ENCODE data around the gene IRX5.
A peak's percentile ranks its signal among the peaks of the same experiment; 100 is the strongest.

Gene IRX5

DNA sequence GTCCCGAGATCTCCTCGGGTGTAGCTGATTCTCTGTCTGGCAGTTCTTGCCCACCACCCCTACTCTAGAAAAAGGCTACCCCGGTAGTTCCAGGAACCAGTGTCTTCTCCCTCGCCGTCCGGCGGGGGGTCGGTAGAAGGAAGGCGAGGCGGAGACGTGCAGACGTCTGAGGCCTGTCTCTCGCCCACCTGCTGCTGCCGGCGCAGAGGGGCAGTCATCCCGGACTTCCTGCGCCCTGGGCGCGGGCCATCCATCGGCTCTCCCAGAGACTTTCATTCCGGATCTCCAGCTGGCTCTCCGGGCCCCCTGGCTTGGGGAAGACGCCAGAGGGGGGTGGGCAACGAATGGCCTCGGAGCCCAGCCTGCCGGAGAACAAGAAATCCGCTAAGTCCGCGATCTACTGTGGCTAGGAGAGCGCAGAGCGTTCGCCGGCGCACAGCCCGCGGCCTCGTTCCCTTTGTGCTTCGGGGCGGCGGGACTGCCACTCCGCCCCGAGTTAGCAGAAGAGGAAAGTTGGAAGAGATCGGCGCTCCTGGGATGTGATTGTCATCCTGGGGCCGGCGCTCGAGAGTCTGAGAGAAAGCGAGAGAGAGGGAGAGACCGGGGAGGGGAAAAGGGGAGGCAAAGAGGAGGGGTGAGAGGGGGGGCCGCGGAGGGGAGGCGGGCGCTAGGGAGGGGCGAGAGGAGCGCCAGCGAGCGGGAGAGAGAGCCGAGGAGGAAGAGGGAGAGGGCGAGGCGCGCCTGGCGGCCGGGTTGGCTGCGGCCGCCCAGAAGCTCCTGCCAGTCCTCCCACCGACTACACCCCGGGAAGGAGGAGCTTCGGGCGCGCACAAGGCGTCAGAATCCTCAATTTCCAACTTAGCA, at the start of gene IRX5:
Gene IRX5 (plus strand): TSS at position 861 of the 864 bp plus-strand sequence. CDS start 334 bp downstream, outside the sequence.
- peak; percentile 89 for DNase-seq (ENCODE audit: low spot score)

DNA sequence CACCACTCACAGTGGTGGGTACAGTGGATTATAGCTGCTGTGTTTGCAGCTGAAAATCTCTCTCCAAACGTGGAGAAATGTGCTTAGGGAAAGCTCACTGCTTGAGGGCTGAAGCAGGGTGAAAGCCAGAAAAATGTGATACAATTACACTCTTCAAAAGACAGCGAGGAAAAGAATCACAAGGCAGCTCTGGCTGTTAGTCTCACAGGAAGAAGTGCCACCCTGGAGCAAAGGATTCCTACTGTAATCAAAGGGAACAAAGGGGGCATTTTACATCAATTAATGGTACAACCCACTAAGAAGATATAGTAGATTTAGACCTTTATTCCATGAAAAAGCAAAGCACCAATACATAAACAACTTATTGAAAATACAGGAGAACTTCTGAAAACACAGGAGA, 48.1 kb upstream of the IRX5 start:
- no peak for DNase-seq (ENCODE audit: low spot score)

DNA sequence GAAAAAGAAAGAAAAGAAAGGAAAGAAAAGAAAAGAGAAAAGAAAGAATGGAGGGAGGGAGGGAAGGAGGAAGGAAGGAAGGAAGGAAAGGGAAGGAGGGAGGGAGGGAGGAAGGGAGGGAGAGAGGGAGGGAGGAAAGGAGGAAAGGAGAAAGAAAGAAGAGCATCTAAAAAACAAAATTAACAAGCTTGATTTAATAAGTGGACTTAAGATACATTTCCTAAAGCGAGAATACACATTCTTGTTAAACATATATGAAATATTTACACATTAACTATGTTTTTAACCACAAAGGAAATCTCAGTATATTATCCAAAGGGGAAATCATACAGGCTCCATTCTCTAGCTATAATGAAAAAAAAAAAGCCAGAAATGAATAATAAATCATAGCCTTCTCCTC, 47.3 kb upstream of the IRX5 start:
- DNase-seq (ENCODE audit: low spot score): no peak

DNA sequence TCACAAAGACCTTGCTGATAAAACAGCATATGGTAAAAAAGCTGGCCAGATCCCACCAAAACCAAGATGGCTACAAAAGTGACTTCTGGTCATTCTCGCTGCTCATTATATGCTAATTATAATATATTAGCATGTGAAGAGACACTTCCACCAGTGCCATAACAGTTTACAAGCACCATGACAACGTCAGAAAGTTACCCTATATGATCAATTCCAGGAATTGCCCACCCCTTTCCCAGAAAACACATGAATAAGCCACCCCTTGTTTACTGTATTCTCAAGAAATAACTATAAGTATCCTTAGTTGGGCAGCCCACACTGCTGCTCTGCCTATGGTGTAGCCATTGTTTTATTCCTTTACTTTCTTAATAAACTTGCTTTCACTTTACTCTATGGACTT, 44.6 kb upstream of the IRX5 start:
- no peak for DNase-seq (ENCODE audit: low spot score)

DNA sequence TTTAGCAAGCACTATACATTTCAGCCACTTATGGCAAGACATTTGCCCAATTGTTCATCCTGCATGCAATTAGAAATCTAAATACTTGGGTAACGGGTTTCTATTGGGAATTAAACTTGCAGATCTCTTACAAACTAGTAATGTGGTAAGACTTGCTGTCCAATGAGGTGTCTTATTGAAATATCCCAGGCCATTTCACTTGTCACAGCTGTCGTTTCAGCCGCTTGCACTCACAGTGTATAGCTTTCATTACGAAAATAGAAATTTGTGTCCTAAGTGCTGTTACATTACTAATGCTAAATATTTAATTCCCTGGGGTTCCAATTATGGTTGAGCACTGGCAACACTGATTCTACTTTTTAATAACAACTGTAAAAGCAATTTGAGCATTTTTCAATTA, 40.3 kb upstream of the IRX5 start:
- no peak for DNase-seq (ENCODE audit: low spot score)

DNA sequence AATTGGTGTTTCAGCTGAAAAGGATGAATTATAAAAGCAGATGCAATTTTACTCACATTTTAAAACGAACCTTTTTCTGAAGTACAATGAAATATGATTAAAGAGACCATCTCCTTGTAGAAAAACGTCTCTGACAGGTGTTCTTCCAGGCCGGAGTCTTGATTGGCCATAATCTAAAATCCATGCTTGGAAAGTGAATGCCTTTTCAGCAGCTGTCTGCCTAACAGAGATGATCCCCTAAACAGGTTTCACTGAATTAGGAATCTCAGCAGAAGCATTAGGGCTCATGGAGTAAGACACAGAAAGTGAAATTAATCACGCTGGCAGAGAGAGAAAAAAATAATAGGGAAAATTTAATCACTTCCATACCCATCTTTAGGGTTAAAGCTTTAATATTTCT, 39.3 kb upstream of the IRX5 start:
- DNase-seq (ENCODE audit: low spot score): no peak

DNA sequence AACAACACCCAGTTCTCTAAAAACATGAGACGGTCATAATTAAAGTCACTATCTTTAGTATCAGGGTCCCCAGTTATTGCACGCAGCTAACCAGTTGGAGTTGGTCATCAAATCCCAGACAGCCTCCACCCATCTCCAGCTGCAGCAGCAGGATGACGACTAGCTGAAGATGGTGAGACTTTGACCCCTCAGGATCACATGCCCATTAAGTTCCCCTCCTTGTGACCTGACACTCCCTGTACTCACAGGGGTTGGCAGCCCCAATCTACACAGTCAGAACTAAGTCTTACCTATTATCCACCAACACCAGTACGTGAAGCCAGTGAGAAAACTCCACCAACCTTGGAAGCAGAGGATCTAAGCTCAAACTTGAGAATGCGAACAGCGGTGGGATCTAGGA, 37.7 kb upstream of the IRX5 start:
- DNase-seq (ENCODE audit: low spot score): no peak

DNA sequence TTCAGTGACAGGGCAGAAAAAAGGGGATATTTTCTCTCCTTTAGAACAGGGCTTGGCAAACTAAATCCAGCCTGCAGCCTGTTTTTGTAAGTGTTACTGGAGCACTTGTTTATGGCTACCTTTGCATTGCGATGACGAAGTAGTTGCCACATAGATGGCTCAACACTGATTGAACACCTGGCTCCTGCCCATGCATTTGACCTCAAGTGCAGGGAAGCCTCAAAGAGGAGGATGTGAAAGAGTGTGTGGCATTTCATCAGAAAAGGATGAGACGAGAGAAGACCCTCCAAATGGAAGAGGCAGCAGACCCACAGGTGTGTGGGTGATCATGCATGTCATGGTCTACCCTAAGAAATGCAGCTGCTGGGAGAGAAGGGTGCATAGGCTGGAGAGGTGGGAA, 32.7 kb upstream of the IRX5 start:
- DNase-seq (ENCODE audit: low spot score): no peak

DNA sequence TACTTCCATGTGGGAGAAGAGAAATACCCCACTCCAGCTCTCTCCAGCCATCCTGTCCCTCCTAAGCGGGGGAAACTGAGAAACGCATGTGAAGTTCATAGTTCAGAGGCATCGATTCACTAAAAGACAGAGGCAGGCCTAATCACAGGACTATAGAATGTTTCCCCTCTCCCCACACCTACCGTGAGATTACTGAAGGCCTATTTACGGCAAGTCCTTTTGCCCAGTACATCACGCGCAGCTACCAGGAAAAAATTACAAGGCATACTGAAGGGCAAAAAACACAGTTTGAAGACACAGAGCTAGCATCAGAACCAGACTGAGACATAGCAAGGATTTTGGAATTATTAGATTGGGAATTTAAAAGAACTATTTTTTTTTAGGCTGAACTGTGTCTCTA, 29.1 kb upstream of the IRX5 start:
- DNase-seq (ENCODE audit: low spot score): no peak

DNA sequence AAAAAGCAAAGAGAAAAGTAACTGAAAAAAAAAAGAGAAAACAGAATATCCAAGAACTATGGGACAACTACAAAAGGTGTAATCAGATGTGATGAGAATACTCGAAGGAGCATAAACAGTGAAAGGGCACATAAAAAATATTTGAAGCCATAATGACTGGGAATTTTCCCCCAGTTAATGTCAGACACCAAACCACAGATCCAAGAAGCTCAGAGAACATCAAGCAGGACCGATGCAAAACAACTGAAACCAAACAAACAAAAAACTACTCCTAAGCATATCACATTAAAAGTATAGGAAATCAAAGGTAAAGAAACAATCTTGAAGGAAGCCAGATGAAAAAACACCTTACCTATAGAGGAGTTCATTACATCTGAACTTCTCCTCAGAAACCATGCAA, 27.6 kb upstream of the IRX5 start:
- no peak for DNase-seq (ENCODE audit: low spot score)

DNA sequence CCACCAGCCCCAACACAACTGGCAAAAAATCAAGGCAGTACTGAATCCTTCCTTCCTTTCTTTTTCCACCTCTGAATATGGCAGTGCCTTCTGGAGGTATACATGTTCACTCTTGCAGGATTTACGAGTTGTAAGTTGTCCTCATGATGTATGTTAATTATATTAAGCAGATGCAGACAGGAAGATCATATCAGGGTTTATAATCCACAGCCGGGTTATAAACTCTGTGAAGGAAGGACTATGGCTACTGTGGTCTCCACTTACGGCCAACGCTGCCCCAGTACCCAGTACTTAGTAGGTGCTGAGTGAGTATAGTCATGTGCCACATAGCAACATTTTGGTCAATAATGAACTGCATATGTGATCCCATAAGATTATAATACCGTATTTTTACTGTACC, 19.6 kb upstream of the IRX5 start:
- no peak for DNase-seq (ENCODE audit: low spot score)

DNA sequence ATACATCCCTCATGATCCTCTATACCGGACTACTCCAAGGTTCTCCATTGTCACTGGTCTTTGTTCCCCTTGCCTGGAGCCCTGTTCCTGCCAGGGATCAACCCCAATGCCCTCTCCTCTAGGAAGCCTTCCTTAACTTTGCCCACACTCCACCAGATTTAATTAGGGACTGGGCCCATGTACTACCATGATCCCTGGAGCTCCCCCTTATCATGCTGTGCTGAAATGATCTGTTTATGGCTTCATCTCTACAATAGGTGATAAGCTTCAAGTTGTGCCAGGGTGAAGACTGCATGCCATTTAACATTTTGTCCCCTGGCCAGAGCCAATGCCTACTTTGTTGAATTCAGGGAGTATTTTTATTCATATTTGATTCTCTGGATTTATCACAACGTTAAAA, 17.9 kb upstream of the IRX5 start:
- no peak for DNase-seq (ENCODE audit: low spot score)

DNA sequence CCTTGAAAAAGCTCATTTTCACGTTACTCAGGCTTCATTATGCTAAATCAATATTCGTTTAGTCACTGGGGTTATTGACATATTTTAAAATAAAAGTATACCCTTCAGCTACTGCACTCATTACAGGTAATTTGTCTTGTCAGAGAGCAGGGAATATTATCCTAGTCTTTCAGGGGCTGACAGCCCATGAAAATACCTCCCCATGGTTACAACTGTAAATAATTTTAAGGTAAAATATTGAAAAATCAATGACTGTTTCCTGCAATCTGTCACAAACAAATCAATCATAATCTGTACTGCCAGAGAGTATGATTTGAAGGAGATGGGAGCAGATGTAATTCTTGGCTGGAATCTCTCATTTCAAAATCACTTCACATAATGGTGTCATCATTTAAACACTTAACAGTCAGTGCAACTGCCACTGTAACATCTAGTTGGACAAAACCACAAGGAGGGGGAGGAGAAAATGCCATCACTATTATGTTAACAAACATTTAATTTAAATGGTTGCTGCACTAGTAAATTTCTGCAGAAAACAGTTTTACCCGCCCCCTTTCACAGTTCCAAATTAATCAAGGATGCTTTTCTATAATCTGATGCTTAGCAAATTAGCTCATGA, 9.3 kb upstream of the IRX5 start:
- DNase-seq (ENCODE audit: low spot score): no peak

DNA sequence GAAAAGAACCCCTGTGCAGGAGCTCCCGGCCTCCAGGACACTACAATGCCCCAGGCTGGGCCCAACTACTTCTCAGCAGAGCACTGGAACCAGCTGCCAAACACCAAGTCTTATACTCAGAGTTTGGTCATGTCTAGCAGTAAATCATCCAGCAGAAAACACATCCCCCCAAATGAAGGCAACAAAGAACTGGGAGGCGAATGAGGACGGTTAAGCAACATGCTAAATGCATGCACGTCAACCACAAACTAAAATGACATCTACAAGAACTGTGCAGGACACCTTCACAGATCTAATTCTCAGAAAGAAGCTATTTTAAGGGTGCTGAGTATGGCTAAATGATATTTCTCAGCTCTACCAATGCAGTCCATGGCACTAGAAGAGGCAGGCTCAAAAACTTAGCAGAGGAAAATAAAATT, 7.6 kb upstream of the IRX5 start:
- DNase-seq (ENCODE audit: low spot score): no peak

DNA sequence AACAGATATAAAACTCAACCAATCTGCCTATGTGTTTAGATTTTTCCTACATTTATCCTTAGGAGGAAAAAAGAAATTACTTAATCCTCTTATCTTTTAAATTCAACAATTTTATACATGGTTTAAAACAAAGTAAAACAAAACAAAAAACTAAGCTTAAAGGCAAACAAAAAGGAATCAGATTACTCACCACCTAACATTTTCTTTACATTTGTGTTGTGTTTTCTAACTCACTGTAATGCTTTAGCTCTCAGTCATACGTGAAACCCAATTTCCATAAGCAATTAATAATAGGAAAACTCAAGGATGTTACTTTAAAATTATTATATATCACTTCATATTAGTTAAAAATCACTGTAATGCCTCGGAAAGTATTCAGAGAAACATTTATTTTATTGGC, 6.7 kb upstream of the IRX5 start:
- no peak for DNase-seq (ENCODE audit: low spot score)

DNA sequence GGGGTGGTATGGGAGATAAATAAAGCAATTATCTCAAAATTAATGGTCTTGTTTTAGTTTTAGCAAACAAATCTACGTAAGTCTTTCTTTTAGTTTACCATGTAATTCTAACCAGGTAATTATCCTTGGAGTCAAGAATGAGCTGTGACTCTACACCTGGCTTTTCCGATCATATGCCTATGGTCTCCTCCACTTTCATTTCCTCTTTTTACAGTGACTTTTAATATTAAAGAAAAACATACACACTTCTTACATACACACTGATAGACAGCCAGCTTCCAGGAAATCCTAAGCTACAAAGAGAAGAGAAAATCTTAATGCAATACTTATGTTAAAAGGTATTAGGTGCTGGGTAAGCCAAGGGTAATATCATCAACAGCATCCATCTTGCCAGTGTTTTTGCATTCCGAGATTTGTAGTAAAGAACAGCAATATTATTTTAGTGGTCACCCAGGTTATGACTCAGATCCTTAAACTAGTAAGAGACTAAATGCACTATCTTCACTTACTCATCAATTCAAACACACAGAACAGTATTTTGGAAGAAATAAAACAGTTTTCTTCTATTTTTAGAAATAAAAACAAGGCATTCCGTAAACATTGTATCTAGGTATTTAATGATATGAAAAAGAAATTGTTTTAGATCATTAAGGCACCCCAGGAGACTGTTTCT, 4.4 kb upstream of the IRX5 start:
- DNase-seq (ENCODE audit: low spot score): peak; percentile 76

DNA sequence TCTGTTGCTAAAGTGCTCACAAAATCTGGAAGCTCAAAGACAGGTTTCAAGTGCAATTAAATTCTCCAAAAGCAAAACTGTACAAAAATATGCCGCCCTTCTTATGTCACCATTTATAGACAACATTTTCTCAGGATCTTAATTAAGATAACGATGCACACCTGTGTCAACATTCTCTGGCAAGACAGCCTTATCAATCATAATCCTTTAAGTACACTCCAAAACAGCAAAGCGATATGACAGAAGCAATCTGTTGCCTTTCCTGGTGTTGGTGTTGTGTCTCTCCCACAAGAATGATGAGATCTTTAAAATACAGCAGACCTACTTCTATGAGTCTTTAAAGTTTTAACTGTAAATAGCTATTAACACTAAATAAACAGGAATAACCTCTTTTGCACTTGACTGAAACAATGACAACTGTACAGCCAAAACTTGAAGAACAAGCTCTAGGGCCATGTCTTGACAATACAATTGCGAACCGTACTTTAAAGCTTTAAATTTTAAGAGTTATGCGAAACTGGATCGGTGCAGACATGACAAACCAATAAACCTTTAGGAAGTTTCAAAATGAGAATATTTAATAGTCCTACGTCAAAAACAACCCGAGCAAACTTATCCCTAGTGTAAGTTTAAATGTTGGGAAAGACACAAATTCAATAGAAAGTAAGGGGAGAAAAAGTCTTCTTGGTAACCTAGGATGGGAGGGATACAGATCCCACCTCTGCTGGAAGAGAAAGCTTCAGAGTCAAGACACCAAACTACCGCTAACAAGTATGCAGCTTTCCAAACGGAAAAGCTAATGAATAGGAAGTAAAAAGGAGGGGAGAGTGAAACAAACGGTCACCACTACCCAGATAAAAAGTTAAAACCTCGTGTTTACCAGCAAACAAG, 3.3 kb upstream of the IRX5 start:
- peak; percentile 18 for DNase-seq (ENCODE audit: low spot score)

DNA sequence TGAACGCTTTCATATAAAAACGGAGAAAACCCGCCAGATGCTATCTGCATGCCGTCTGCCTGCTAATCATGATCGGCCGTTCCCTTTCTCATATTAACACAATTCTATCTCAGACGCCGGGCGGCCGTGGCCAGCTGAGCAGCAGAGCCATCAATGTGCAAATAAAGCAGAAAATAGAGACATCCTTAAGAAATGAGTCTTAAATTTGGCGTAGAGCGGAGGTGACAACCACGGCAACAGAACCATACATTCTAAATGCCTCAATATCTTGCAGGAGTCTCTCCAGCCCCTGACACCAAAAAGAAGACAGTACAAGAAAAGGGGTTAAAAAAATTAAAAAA, 2.7 kb upstream of the IRX5 start:
- DNase-seq (ENCODE audit: low spot score): peak; percentile 70

DNA sequence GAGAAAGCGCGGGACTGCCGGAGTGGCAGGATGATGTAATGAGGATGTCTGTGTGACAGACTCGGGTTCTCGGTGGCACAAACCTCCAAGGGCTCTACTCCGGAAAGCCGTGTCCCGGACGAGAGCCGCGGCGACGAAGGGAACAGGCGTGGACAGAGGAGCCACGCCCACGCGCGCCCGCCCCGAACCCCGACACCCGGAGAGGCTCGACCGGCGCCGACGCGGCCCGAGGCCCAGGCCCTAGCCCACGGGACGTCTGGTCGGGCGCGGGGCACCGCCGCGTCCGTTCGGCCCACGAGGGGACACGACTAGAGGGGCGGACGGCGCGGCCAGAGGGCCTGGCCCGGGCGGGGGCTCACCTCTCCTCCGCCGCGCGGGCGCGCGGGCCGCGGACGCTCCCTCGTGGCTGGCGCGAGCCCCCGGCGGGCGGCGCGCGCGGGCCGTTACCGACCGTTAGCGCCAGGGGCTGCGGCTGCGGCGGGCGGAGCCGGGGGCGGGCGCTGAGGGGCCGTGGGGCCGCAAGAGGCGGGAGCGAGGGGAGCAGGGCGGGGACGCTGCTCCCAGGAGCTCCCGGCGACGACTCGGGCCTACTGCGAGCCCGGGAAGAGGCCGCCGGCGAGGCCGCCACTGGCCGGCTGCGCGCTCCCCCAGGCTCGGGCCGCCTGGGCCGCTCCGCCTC, 2.1 kb upstream of the IRX5 start:
- peak; percentile 68 for DNase-seq (ENCODE audit: low spot score)

DNA sequence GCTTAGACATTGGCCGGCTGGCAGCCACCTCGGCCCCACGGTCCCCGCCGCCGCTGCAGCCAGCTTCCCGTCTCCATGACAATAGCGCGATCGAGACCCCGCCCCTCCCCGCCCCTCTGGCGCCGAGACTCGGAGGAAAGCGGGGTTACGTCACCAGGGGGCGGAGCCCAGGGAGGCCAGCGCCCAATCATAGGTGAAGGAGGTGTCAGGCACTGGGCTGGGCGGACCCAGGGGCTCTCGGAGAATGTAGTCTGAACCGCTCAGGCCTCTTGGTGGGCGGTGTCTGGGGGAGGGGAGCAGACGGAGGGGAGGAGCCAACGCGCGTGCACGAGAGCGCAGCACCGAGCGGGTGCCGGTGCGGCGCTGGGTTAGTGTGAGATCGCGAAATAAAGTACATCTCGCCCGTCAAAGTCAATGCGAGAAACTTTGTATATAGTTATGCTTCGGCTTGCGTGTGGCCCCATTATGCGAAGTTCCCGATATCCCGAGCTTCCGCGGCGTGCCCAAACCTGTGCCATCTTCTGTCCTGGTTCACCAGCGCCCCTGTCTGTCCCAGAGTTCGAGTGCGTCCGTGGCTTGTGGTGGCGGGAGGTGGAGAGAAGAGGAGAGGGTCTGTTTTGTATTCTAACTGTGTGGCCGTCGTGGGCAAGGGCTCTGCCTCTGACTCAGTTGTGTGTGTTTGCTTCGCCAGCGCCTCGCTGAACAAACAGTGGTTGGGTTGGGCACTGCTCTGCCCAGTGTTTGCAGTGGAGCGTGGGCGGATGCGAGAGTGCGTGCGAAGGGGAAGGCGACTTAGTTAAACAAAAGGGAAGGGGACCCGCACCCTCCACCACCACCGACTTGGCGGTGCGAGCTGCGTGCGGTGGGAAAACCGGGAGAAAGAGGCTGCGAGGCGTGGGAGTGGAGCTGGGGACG, 1.3 kb upstream of the IRX5 start:
- peak; percentile 98 for DNase-seq (ENCODE audit: low spot score)

DNA sequence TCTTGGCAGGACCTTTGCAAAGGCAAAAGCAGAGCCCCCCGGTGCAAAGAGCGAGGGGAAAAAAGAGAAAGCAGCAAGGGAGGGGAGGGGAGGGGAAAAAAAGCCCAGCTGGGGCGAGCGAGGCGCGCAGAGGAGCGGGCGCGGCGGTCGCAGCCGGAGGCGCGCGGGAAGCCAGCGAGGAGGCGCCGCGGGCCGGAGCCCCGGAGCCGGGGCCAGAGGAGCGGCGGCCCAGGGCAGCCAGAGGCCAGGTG, 129 bp downstream of the IRX5 start:
- no peak for DNase-seq (ENCODE audit: low spot score)

All from RKO (cell line).